Measurements from ENCODE around the gene CIP2A. TPM values are rescaled to one million over a fixed set of nuclear protein-coding genes. Genes with fewer than 3 reads are reported as not detected.
"Not testable (repeated sequence)": the region's sequence is repeated elsewhere in the genome, so short reads cannot be mapped to it uniquely, and the experiment has no call there.

CIP2A gene
- total RNA-seq: 45.6 and 53.2 TPM in 2 replicates

DNA sequence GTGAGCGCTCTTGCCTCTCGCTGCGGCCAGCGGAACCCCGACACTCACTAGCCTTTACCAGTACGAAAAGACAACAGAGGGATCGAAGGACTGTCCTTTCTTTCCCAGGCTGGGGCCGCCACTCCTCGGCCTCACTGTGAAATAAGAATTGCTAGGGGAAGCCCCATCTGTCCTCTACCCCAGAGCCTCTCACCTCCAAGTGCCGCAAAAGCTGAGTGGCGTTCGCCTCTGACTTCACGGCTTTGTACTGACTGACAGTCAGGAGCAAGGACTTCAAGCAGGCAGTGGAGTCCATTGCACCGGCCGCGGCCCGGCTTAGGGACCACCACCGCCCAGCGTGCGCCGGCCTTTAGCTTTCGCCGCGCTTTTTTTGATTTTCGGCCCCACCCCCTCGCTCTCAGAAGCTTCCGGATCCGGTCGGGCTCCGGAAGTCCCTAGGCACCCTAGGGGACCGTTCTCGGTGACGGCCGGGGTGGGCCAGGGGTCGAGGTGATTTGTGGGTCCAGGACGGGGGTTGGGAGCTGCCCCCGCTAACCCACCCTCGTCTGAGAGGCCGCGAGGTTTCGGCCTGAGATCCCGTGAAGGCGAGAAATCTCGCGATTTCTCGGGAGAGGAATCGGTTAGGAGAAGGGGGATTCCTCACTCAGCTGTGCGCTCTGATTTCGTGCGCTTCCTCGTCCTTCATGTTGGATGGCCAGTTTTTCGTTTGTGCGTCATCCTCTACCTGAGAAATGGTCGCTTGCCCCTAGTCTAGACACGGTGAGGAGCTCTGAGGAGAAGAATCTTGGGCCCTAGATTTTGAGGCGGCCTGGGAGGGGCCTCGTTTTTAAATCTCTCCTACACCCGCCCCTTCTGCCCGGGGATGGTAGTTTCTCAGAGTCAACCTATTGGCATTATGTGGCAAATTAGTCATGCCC is at the start of gene CIP2A, which contains the start of gene DZIP3:
Gene CIP2A, minus strand, starts transcription at position 358 of the 917 bp plus-strand sequence. Its CDS starts 63 bp downstream, at position 295.
Gene DZIP3, plus strand, starts transcription at position 642 of the 917 bp plus-strand sequence. CDS start 15,685 bp downstream, outside the sequence.
- peak within 1 kb of the TSS; percentile 99 for H3K4me3 Mint-ChIP-seq (ENCODE audit: low read depth)
- peak; percentile 81 for DNase-seq (ENCODE audit: low spot score)
- H3K27ac Mint-ChIP-seq: peak within 1 kb of the TSS; percentile 99
- no peaks in the 10 kb centered on the region for H3K27me3 Mint-ChIP-seq (ENCODE audit: low read depth)
- intact Hi-C loops (cut with micrococcal nuclease): loop anchor here (1.0 to 10.0 kb wide), 11 partner anchors 10 to 499 kb away; partner anchors contain the start of genes CD47, HHLA2, IFT57 and TRAT1
- H3K9me3 Mint-ChIP-seq: no peaks in the 10 kb centered on the region
- peaks cover 25% of the 10 kb centered on the region for H3K36me3 Mint-ChIP-seq (ENCODE audit: low read depth)
- H3K4me1 Mint-ChIP-seq (ENCODE audit: low read depth): peaks cover 46% of the 10 kb centered on the region

DNA sequence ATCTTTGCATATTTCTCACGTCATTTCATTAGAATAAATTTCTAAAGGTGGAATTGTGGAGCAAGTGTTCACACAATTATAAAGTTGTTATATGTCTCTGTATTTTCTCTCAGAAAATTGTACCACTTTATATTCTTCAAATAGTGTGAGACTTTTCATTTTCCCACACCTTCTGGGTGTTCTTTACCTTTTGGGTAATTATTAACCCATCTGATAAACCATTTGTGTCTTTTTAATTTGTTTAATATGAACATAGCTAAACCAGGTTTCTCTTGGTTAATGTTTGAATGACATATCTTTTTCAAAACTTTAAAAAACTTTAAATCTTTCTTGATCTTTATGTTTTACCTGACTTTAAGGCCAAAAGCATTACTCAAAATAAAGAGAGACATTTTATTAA is 40.7 kb upstream of the CIP2A start:
- H3K27me3 Mint-ChIP-seq (ENCODE audit: low read depth): no peaks in the 10 kb centered on the region
- peaks cover 8% of the 10 kb centered on the region for H3K36me3 Mint-ChIP-seq (ENCODE audit: low read depth)
- no peak overlapping the region for H3K27ac Mint-ChIP-seq
- no peak for DNase-seq (ENCODE audit: low spot score)
- no peaks in the 10 kb centered on the region for H3K9me3 Mint-ChIP-seq
- H3K4me3 Mint-ChIP-seq (ENCODE audit: low read depth): no peak overlapping the region
- H3K4me1 Mint-ChIP-seq (ENCODE audit: low read depth): peaks cover 2% of the 10 kb centered on the region
- intact Hi-C loops (cut with micrococcal nuclease): no loop called here

DNA sequence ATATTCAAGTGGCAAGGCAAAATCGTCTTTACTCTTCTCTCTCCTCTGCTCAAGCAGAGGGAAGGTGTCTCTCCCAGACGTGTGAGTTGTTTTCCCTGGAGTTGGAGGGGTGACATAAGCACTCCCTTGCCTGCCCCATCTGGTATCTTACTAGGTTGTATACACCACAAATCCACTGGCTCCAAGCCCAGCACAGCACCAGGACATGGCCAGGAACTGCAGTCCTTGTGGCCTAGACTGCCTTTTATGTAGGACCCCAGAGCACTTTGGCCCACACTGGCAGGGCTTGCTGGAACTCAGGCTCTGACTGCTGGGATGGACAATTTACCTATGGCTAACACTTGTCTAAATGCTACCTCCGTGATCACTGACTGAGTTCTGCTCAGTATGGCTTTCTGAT is 34.3 kb upstream of the CIP2A start:
- no peaks in the 10 kb centered on the region for H3K4me1 Mint-ChIP-seq (ENCODE audit: low read depth)
- intact Hi-C loops (cut with micrococcal nuclease): no loop called here
- no peak overlapping the region for H3K4me3 Mint-ChIP-seq (ENCODE audit: low read depth)
- H3K27ac Mint-ChIP-seq: no peak overlapping the region
- no peaks in the 10 kb centered on the region for H3K9me3 Mint-ChIP-seq
- H3K36me3 Mint-ChIP-seq (ENCODE audit: low read depth): peaks cover 10% of the 10 kb centered on the region
- no peaks in the 10 kb centered on the region for H3K27me3 Mint-ChIP-seq (ENCODE audit: low read depth)
- no peak for DNase-seq (ENCODE audit: low spot score)

DNA sequence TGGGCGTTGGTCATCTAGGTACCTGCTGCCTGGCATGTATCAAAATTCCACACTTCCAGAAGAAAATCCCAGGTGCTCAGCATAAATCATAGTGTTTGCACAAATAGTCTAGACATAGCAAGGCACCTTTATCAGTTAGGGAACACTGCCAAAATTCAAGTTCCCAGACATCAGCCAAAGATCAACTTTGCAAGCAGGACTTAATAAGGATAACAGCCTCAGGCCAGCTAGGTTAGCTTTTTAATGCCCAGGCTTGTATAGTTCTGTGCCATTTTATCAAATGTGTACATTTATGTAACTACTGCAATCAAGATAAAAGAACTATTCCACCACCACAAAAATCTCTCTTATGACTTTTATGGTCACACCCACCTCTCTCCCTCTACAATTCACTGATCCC is 31.0 kb upstream of the CIP2A start:
- Mint-ChIP-seq H3K27me3 (ENCODE audit: low read depth) (no peaks in the 10 kb centered on the region), H3K4me1 (ENCODE audit: low read depth) (no peaks in the 10 kb centered on the region), H3K36me3 (ENCODE audit: low read depth) (peaks cover 10% of the 10 kb centered on the region), H3K4me3 (ENCODE audit: low read depth) (no peak overlapping the region), H3K9me3 (no peaks in the 10 kb centered on the region), H3K27ac (no peak overlapping the region)
- intact Hi-C loops (cut with micrococcal nuclease): no loop called here
- DNase-seq (ENCODE audit: low spot score): no peak

DNA sequence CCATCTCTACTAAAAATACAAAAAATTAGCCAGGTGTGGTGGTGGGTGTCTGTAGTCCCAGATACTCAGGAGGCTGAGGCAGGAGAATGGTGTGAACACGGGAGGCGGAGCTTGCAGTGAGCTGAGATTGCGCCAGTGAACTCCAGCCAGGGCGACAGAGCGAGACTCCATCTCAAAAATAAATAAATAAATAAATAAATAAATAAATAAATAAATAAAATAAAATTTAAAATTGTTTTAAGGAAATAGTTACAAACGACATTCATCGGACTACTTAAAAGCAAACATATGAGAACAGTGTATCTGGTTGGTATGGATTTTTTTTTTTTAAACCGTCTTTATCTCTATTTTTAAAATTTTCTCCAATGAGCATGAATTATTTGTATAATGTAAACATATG is 26.9 kb upstream of the CIP2A start:
- H3K4me3 Mint-ChIP-seq (ENCODE audit: low read depth); intact Hi-C loops (cut with micrococcal nuclease); DNase-seq (ENCODE audit: low spot score); H3K27me3 Mint-ChIP-seq (ENCODE audit: low read depth); H3K4me1 Mint-ChIP-seq (ENCODE audit: low read depth); H3K9me3 Mint-ChIP-seq; H3K27ac Mint-ChIP-seq; H3K36me3 Mint-ChIP-seq (ENCODE audit: low read depth): not testable (repeated sequence)

DNA sequence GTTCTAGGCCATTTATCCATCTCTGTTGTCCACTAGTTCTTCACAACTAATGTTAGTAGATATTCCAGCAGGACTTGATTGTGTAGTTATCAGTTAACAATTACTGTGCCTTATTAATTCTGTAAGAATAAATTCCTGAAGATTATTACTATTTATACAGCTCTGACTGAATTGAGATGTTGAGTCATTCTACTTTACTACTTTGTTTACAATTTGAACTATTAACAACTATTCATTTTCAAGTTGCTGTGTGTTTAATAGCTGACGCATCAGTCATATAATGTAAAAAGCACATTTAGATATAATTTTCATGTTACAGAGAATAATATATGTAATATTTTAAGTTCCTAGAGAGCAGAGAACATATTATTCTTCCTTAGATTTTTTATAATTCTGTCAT is 21.4 kb upstream of the CIP2A start:
- Mint-ChIP-seq H3K27ac (no peak overlapping the region), H3K4me3 (ENCODE audit: low read depth) (no peak overlapping the region), H3K36me3 (ENCODE audit: low read depth) (peaks cover 13% of the 10 kb centered on the region), H3K4me1 (ENCODE audit: low read depth) (peaks cover 2% of the 10 kb centered on the region), H3K27me3 (ENCODE audit: low read depth) (no peaks in the 10 kb centered on the region), H3K9me3 (no peaks in the 10 kb centered on the region)
- intact Hi-C loops (cut with micrococcal nuclease): no loop called here
- no peak for DNase-seq (ENCODE audit: low spot score)

DNA sequence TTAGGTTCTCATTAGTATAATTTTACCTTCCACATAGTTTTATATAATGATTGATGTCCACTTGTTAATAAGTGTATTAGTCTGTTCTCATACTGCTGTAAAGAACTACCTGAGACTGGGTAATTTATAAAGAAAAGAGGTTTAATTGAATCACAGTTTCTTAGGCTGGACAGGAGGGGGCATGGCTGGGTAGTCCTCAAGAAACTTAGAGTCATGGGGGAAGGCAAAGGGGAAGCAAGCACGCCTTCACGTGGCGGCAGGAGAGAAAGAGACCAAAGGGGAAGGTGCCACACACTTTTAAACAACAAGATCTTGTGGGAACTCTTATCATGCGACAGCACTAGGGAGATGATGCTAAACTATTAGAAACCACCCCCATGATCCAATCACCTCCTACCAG is 19.5 kb upstream of the CIP2A start:
- Mint-ChIP-seq H3K9me3 (no peaks in the 10 kb centered on the region), H3K36me3 (ENCODE audit: low read depth) (peaks cover 17% of the 10 kb centered on the region), H3K4me3 (ENCODE audit: low read depth) (no peak overlapping the region), H3K27me3 (ENCODE audit: low read depth) (no peaks in the 10 kb centered on the region), H3K27ac (no peak overlapping the region), H3K4me1 (ENCODE audit: low read depth) (peaks cover 17% of the 10 kb centered on the region)
- DNase-seq (ENCODE audit: low spot score): no peak
- intact Hi-C loops (cut with micrococcal nuclease): no loop called here

DNA sequence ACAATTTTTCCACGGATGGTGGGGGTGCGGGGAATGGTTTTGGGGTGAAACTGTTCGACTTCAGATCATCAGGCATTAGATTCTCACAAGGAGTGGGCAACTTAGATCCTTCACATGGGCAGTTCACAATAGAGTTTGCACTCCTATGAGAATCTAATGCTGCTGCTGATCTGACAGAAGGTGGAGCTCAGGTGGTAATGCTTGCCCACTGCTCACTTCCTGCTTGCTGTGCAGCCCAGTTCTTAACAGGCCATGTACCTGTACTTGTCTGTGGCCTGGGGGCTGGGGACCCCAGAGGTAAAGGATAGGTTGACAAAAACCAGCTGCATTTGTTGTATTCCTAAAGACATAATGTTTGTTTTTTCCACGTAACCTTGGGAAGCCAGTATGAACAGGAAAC is 16.3 kb upstream of the CIP2A start:
- DNase-seq (ENCODE audit: low spot score): no peak
- no peaks in the 10 kb centered on the region for H3K27me3 Mint-ChIP-seq (ENCODE audit: low read depth)
- peaks cover 18% of the 10 kb centered on the region for H3K9me3 Mint-ChIP-seq
- no peak overlapping the region for H3K4me3 Mint-ChIP-seq (ENCODE audit: low read depth)
- H3K36me3 Mint-ChIP-seq (ENCODE audit: low read depth): peaks cover 32% of the 10 kb centered on the region
- peaks cover 45% of the 10 kb centered on the region for H3K4me1 Mint-ChIP-seq (ENCODE audit: low read depth)
- intact Hi-C loops (cut with micrococcal nuclease): no loop called here
- H3K27ac Mint-ChIP-seq: no peak overlapping the region

DNA sequence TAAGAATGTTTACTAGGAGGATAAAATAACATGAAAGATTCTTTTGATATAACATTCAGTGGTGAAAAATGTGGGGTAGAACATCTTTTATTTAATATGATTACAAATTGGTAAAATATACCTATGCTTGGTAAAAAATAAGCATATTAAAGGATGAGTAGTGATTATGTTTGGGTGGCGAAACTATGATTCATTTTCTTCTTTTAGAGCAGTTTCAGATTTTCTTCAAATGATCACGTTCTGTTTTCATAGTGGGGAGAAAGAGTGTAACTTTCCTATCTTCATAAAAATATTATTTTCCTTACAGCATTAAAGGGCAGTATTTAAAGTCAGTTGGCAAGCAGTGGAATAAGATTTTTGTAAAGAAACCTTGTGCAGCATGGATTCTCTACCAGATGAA is 15.8 kb upstream of the CIP2A start:
- H3K27me3 Mint-ChIP-seq (ENCODE audit: low read depth): no peaks in the 10 kb centered on the region

DNA sequence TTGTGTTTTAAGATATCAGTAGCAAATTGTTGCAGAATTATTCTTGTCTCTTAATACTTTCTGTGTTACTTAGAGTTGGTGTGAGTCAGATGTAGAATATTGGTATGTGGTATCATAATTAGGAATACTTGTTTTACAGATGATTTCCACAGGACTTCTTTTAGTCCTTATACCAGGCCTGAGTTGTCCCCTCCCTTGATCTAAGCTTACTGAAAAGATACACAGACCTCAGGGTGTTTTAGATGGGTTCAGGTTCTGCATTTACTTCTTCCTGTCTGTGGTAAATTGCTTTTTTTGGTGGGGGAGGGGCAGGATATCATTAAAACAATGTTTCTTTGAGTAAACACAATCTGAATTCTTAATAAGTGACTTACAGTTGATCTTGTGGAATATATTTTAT is 14.5 kb upstream of the CIP2A start:
- Mint-ChIP-seq H3K27ac (peak overlapping the region; percentile 67), H3K4me3 (ENCODE audit: low read depth) (peak overlapping the region; percentile 43), H3K27me3 (ENCODE audit: low read depth) (no peaks in the 10 kb centered on the region), H3K4me1 (ENCODE audit: low read depth) (peaks cover 52% of the 10 kb centered on the region), H3K36me3 (ENCODE audit: low read depth) (peaks cover 28% of the 10 kb centered on the region), H3K9me3 (peaks cover 18% of the 10 kb centered on the region)
- intact Hi-C loops (cut with micrococcal nuclease): no loop called here
- DNase-seq (ENCODE audit: low spot score): no peak

More for the DNA sequence above, 15.8 kb upstream of the CIP2A start:
- Mint-ChIP-seq H3K36me3 (ENCODE audit: low read depth) (peaks cover 28% of the 10 kb centered on the region), H3K27ac (no peak overlapping the region), H3K4me3 (ENCODE audit: low read depth) (no peak overlapping the region), H3K4me1 (ENCODE audit: low read depth) (peaks cover 49% of the 10 kb centered on the region), H3K9me3 (peaks cover 18% of the 10 kb centered on the region)
- DNase-seq (ENCODE audit: low spot score): no peak
- intact Hi-C loops (cut with micrococcal nuclease): no loop called here

DNA sequence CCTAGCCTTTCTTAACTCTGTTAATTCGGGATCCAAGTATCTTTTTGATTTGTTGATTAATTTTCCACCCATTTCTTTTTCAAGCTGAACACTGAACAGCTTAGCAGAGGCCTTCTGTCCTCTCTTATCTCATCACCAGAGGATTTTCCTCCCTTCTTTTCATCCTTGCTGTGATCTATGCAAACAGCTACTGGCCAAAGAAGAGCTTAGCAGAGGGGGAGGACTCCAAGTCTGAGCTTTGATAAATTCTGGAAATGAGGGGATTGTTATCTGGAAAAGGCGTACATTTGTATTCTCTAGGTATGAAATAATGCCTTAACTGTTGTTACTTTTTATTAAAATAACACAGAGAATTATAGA is 13.7 kb upstream of the CIP2A start:
- Mint-ChIP-seq H3K36me3 (ENCODE audit: low read depth) (peaks cover 28% of the 10 kb centered on the region), H3K9me3 (peaks cover 18% of the 10 kb centered on the region), H3K4me1 (ENCODE audit: low read depth) (peaks cover 54% of the 10 kb centered on the region), H3K27me3 (ENCODE audit: low read depth) (no peaks in the 10 kb centered on the region), H3K4me3 (ENCODE audit: low read depth) (peak overlapping the region; percentile 24), H3K27ac (peak overlapping the region; percentile 71)
- intact Hi-C loops (cut with micrococcal nuclease): no loop called here
- no peak for DNase-seq (ENCODE audit: low spot score)

DNA sequence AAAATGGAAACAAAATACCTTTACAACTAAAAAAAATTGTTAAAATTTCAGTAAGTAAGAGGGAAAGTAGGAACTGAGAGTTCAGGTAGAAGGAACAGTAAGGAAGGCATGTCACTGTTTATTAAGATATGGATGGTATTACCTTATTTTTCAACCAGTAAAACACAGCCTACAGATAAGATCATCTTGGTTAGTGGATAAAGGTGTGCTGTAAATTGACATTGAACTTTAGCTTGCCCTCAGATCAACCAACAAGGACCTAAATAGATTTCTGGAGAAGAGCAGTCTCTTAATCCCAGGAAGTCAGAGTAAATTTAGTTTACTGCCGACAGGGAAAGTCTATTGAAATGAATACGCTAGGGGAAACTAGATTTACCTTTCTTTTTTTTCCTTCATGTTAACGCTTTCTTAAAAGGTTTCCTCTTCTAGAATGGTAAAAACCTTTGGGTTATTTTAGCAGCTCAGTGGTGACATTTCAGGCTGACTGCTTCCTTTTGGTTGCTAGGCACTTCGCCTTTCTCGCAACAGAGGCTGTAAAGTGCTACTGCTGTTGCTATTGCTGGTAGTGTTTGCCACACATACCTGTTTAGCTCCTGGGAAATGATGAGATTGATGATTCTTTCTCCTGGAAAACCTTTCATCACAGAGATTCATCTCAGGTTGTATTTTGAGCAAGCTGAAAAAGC is 13.2 kb upstream of the CIP2A start:
- Mint-ChIP-seq H3K4me3 (ENCODE audit: low read depth) (no peak overlapping the region), H3K4me1 (ENCODE audit: low read depth) (peaks cover 55% of the 10 kb centered on the region), H3K36me3 (ENCODE audit: low read depth) (peaks cover 24% of the 10 kb centered on the region), H3K27me3 (ENCODE audit: low read depth) (no peaks in the 10 kb centered on the region), H3K27ac (peak overlapping the region; percentile 71), H3K9me3 (peaks cover 18% of the 10 kb centered on the region)
- DNase-seq (ENCODE audit: low spot score): no peak
- intact Hi-C loops (cut with micrococcal nuclease): no loop called here
